Measurements from ENCODE around the gene SCAP. TPM values are rescaled to one million over a fixed set of nuclear protein-coding genes. Genes with fewer than 3 reads are reported as not detected.
"Not testable (repeated sequence)": the region's sequence is repeated elsewhere in the genome, so short reads cannot be mapped to it uniquely, and the experiment has no call there.

SCAP gene
- total RNA-seq, 2 donors from 2014 or later, result 103 to 105 TPM

- Histone ChIP-seq H3K36me3 (ENCODE audit: control insufficient read depth, insufficient read depth, low read length) (peaks cover 11% of the 10 kb centered on the region), H3K9me3 (ENCODE audit: control insufficient read depth, low read length) (no peaks in the 10 kb centered on the region), H3K27me3 (ENCODE audit: control insufficient read depth, insufficient read depth, low read length, poor library complexity, severe bottlenecking) (no peaks in the 10 kb centered on the region), H3K4me1 (ENCODE audit: control insufficient read depth, insufficient read depth, low read length) (no peaks in the 10 kb centered on the region), H3K27ac (ENCODE audit: low read depth, low read length) (no peak overlapping the region), H3K4me3 (ENCODE audit: low read length) (no peak overlapping the region), H3K9ac (ENCODE audit: extremely low read depth, low read length, poor library complexity, severe bottlenecking) (no peak overlapping the region)
- H3K9me3 Mint-ChIP-seq, result peaks cover 3% of the 10 kb centered on the region
- H3K4me3 Mint-ChIP-seq, result no peak overlapping the region
- TF ChIP-seq, protein P1, sequence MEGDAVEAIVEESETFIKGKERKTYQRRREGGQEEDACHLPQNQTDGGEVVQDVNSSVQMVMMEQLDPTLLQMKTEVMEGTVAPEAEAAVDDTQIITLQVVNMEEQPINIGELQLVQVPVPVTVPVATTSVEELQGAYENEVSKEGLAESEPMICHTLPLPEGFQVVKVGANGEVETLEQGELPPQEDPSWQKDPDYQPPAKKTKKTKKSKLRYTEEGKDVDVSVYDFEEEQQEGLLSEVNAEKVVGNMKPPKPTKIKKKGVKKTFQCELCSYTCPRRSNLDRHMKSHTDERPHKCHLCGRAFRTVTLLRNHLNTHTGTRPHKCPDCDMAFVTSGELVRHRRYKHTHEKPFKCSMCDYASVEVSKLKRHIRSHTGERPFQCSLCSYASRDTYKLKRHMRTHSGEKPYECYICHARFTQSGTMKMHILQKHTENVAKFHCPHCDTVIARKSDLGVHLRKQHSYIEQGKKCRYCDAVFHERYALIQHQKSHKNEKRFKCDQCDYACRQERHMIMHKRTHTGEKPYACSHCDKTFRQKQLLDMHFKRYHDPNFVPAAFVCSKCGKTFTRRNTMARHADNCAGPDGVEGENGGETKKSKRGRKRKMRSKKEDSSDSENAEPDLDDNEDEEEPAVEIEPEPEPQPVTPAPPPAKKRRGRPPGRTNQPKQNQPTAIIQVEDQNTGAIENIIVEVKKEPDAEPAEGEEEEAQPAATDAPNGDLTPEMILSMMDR (conservative IDR thresholded peaks at IDR 0.05), result no peak
- H3K27me3 Mint-ChIP-seq (ENCODE audit: insufficient read depth), result no peaks in the 10 kb centered on the region
- no peak overlapping the region for H3K27ac Mint-ChIP-seq
- H3K4me1 Mint-ChIP-seq, result peaks cover 13% of the 10 kb centered on the region
- no peak for DNase-seq
- H3K36me3 Mint-ChIP-seq (ENCODE audit: low read depth), result peaks cover 15% of the 10 kb centered on the region
- 80 to 100% methylated on average over 1 to 2 of the region's 3 CpGs for WGBS, 2 experiments (ENCODE audit: insufficient coverage in 1 of 2, insufficient read length in 1 of 2)
Measured at GRCh38 chr3:47485812-47486211, 10.1 kb upstream of the SCAP start.

DNA sequence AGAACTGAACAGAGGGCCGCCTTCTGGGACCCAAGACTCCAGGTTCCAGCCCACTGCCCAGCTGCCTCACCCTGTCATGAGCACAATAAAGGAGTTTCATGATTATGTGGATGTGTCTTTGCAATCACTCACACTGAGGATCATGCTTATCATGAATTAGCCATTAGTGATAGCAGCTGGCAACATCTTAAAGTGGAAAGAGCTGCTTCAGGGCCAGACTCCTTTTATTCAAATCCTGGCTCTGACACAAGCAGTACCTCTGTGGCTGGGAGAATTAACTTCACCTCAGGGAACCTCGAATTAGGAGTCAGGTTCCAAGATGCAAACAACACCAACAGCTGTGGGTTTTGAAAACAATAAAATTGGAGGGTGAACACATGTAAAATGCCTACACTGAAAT lies 6.6 kb upstream of the SCAP start:
- Mint-ChIP-seq H3K36me3 (ENCODE audit: low read depth) (peaks cover 6% of the 10 kb centered on the region), H3K4me3 (peak overlapping the region; percentile 35), H3K27me3 (ENCODE audit: insufficient read depth) (no peaks in the 10 kb centered on the region), H3K4me1 (peaks cover 18% of the 10 kb centered on the region), H3K9me3 (peaks cover 3% of the 10 kb centered on the region), H3K27ac (peak overlapping the region; percentile 92)
- WGBS, 2 experiments (ENCODE audit: insufficient coverage in 1 of 2, insufficient read length in 1 of 2), result 11 to 17% methylated on average over 1 to 2 of the region's 2 CpGs
- TF ChIP-seq, protein P1 (conservative IDR thresholded peaks at IDR 0.05), result no peak
- Histone ChIP-seq H3K27me3 (ENCODE audit: control insufficient read depth, insufficient read depth, low read length, poor library complexity, severe bottlenecking) (no peaks in the 10 kb centered on the region), H3K9ac (ENCODE audit: extremely low read depth, low read length, poor library complexity, severe bottlenecking) (no peak overlapping the region), H3K9me3 (ENCODE audit: control insufficient read depth, low read length) (no peaks in the 10 kb centered on the region), H3K4me1 (ENCODE audit: control insufficient read depth, insufficient read depth, low read length) (no peaks in the 10 kb centered on the region), H3K36me3 (ENCODE audit: control insufficient read depth, insufficient read depth, low read length) (peaks cover 4% of the 10 kb centered on the region), H3K4me3 (ENCODE audit: low read length) (peak overlapping the region; percentile 3), H3K27ac (ENCODE audit: low read depth, low read length) (peak overlapping the region; percentile 53)
- peak; percentile 60 for DNase-seq

GRCh38 chr3:47481763-47482162 lies 6.0 kb upstream of the SCAP start:
- Mint-ChIP-seq H3K4me3 (peak overlapping the region; percentile 35), H3K4me1 (peaks cover 18% of the 10 kb centered on the region), H3K27ac (peak overlapping the region; percentile 92)
- peak; percentile 63 for DNase-seq
- not testable (repeated sequence) for H3K36me3 ChIP-seq (ENCODE audit: control insufficient read depth, insufficient read depth, low read length); H3K9ac ChIP-seq (ENCODE audit: extremely low read depth, low read length, poor library complexity, severe bottlenecking); H3K9me3 ChIP-seq (ENCODE audit: control insufficient read depth, low read length); H3K4me1 ChIP-seq (ENCODE audit: control insufficient read depth, insufficient read depth, low read length); H3K9me3 Mint-ChIP-seq; H3K27ac ChIP-seq (ENCODE audit: low read depth, low read length); H3K27me3 ChIP-seq (ENCODE audit: control insufficient read depth, insufficient read depth, low read length, poor library complexity, severe bottlenecking); H3K27me3 Mint-ChIP-seq (ENCODE audit: insufficient read depth); H3K36me3 Mint-ChIP-seq (ENCODE audit: low read depth)
- peak overlapping the region; percentile 3 for H3K4me3 ChIP-seq (ENCODE audit: low read length)
- WGBS, 2 experiments (ENCODE audit: insufficient coverage in 1 of 2, insufficient read length in 1 of 2), result 17 to 24% methylated on average over 2 to 3 of the region's 4 CpGs

DNA sequence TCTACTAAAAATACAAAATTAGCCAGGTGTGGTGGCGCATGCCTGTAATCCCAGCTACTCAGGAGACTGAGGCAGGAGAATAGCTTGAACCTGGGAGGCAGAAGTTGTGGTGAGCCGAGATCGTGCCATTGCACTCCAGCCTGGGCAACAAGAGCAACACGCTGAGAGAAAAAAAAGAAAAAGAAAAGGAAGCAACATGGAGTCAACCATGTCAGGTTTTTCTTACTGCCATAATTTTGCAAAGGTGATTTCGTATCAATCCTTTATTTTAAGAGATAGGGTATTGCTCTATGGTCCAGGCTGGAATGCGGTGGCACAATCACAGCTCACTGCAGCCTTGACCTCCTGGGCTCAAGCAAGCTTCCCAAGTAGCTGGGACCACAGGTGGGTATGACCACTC lies 4.5 kb upstream of the SCAP start:
- not testable (repeated sequence) for H3K36me3 ChIP-seq (ENCODE audit: control insufficient read depth, insufficient read depth, low read length); H3K4me3 Mint-ChIP-seq; H3K4me1 ChIP-seq (ENCODE audit: control insufficient read depth, insufficient read depth, low read length); H3K9me3 ChIP-seq (ENCODE audit: control insufficient read depth, low read length); H3K27me3 Mint-ChIP-seq (ENCODE audit: insufficient read depth); H3K9ac ChIP-seq (ENCODE audit: extremely low read depth, low read length, poor library complexity, severe bottlenecking); H3K4me3 ChIP-seq (ENCODE audit: low read length); H3K27ac Mint-ChIP-seq; H3K36me3 Mint-ChIP-seq (ENCODE audit: low read depth); H3K9me3 Mint-ChIP-seq; DNase-seq; H3K27ac ChIP-seq (ENCODE audit: low read depth, low read length); H3K27me3 ChIP-seq (ENCODE audit: control insufficient read depth, insufficient read depth, low read length, poor library complexity, severe bottlenecking)
- peaks cover 18% of the 10 kb centered on the region for H3K4me1 Mint-ChIP-seq
- WGBS, 2 experiments (ENCODE audit: insufficient coverage in 1 of 2, insufficient read length in 1 of 2), result 95 to 96% methylated on average over 6 of the region's 6 CpGs

Measured in endodermal cell (in vitro differentiated cells).